ENCODE data around the gene ENHO.
"Not testable (repeated sequence)": the region's sequence is repeated elsewhere in the genome, so short reads cannot be mapped to it uniquely, and the experiment has no call there.

The ENHO gene

DNA sequence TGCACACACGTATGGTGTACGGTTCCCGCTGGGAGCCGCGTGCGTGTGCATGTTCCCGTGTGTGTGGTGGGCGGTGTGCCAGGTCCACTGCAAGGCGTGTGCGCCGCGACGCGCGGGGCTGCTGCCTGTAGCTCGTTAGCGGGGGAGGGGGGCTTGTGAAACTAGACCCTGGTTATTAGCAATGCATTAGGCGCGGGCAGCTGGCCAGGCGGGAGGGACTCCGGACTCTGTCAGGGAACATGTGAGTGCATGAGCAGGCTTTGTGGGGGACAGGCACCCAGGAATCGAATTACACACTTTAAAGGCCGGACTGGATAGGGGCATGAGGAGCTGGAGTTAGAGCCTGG, 32.2 kb upstream of the ENHO start:
- DNase-seq: no peak

DNA sequence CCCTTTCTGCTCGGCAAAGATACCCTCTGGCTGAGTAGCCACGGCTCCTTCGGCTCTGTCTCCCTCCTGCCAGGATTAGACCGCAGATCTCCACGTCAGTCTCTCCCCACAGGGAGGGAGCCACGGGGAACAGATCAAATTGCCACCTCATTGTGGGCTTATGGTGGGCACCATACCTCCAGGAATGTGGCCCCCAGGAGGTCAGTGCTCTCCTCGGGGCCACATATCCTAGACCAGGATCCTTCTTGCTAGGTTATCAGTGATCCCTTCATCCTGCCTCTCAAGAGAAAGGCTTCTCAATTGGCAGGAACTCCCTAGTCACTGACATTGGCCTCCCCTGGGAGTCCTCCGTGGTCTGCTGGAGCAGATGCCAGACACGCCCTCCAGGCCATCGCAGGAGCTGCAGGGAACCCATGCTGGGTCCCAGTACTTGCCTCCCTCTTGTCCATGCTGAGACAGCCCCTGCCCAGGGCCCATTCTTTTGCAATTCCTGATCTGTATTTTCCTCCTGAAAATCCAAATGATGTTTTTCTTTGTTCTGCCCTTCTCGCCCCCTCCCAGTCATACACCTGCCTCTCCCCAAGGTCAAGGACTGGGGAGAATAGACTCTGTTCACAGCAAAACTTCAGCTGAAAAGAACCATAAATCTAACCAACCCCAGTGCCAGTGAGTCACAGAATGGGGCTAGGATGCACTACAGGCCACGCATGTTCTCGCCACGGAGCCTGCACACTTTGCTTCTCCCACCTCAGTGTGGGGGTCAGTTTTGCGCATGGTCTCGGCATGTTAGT, 31.6 kb upstream of the ENHO start:
- DNase-seq: no peak

DNA sequence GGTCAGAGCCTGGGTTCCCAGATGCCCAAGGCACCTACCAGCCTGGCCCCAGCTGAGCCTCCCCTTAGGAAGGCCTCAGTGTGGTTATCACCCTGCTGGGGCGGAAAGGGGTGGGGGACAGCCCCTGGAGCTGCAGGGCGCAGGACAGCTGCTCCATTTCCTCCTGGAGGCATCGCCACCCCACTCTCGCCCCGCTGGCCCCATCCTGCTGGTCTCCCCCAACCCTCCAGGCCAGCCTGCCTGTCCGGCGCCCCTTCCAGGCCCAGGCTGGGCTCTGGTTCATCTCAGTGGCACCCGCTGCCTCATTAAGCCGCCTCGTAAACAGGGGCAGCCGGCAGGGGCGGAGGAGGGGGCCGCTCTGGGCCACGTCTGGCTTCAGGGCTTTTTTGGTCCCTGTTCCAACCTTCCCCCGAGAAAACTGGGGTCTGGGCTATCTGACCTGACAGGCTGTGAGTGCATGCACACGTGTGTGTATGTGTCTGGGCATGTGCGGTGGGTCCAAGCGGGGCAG, 30.8 kb upstream of the ENHO start:
- no peak for DNase-seq

DNA sequence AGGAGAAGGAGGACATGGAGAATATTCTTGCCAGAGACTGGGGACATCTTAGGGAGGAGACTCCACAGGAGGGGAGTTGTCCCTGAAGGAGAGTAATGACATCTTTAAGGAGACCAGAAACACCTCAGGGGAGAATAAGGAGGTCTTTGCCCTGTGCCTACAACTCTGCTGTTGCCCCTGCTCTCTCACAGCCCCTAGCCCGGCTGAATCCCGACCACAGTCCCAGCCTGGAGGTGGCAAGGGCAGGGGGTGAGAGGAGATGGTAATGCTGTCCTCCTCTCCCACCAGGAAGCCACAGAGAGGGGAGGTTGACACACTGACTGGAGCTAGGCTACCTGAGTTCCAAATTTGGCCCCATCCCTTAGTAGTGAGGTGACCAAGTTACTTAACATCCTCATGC, 30.2 kb upstream of the ENHO start:
- DNase-seq: no peak

DNA sequence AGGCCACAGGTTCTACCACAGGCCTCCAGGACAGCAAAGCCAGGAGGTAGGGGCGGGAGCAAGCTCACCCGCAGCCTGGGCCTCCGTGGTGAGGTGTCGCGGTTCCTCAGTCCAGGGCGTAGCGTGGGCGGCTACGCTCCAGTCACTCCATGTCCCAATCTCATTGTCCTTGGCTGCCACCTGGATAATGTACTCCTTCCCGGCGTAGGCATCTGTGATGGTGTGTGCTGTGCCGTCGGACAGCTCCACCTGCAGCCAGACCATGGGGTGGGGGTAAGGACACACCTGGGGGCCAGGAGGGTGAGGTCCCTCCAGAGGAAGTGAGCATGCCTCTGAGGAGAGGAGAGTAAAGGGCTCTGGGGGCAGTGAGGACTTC, 29.8 kb upstream of the ENHO start:
- DNase-seq: no peak

DNA sequence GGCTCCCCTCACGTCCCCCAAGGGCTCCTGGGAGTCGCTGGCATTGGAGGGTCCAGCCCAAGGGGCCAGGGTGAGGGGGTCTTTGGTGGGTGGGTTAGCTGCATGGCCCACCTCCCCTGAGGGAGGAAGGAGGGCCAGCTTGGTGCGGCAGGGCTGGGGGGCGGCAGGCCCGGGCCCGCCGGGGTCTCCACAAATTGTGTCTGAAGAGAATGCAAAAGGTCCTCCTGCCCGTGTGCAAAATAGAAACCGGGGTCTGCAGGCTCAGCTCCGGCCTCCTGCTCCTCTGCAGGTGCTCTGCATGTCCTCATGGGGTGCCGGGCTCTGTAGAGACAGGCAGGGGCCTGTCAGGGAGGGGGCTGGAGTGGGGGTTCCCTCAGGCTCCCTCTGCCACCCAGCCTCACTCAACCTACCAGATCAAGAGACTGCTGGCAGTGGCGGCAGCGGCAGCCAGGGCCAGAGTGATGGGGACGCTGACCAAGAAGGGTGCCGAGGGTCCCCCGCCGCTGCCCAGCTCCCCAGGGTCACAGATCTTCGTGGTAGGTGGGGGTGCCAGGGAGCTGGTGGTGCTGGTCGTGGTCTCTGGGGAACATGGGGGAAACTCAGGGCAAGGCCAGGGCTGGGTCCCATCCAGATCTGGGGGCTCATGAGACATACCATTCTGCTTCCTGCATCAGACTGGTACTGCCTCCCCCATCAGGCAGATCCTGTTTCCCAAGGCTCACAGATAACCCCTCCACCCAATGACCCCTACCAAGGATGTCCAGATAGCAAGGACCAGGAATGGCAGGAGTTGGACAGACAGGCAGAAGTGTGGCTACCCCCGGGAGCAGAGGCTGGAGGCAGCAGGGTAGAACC, 29.2 kb upstream of the ENHO start:
- DNase-seq: no peak

DNA sequence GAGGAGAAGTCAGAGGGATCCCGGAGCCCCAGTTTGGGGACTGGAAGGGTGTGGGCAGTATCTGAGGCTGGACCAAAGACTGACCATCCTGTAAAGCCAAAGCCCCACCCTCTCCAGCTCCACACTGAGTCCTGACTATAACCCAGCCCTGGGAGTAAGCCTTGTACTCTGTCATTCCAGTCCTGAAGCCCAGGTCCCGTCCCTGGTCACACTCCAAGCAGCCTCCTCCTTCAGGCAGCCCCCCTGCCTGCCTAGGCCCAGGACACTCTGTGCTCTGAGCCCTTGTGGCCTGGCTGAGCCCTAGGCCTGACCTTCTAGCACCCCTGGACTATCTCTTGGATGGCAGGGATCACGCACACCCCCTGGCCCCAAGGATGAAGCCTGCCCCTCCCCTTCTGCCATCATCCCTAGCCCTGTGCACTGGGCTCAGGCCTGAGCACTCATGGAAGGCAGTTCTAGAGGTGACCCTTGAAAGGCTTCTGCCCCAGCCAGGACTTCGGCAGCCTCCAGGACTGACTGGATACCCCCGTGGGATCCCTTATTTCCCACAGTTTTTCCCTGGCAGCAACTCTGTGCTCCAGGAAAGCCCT, 28.0 kb upstream of the ENHO start:
- DNase-seq: no peak

DNA sequence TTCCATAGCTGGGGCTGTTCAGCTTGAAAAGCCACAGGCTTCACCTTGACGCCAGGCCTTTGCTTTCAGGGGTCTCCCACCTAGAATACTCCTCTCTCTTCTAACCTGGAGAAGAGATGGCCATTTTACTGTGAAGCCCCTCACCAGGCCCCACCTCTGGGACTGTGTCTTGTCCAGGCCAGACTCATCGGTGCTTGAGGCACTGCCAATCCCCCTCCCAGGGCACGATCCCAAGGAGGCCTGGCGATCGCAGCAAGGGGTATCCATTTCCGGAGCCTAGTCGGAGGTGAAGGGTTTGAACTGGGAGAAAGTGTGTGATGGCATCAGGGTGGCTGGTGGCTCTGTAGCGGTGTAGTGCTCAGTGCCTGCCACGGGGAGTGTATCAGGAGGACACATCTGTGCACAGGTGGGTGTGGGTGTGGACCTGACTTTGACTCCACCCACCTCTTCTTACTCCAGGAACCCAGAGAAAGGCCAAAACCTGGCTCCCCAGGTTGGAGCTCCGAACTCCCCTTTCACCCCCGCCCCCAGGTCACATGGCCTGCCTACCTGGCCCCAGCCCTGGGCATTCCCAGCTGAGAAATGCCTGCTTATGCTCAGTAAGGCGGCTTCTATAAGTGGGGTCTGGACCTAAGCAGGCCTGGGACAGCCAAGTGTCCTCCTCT, 27.4 kb upstream of the ENHO start:
- no peak for DNase-seq

DNA sequence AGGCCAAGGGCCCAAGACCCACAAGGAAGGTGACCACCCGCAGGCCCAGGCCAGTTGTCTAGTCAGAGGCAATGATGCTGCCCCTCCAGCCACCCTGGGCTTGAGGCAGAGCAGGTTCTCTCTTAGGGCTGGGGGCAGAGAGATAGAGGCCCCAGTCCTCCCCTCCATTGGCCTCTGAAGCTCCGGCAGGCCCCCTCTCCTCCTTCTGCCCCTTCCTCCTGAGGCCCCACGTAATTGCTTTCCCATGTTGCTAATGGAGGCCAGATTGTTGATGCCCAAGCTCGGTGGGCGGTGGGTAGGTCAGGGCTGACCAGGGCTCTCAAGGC, 26.6 kb upstream of the ENHO start:
- no peak for DNase-seq

DNA sequence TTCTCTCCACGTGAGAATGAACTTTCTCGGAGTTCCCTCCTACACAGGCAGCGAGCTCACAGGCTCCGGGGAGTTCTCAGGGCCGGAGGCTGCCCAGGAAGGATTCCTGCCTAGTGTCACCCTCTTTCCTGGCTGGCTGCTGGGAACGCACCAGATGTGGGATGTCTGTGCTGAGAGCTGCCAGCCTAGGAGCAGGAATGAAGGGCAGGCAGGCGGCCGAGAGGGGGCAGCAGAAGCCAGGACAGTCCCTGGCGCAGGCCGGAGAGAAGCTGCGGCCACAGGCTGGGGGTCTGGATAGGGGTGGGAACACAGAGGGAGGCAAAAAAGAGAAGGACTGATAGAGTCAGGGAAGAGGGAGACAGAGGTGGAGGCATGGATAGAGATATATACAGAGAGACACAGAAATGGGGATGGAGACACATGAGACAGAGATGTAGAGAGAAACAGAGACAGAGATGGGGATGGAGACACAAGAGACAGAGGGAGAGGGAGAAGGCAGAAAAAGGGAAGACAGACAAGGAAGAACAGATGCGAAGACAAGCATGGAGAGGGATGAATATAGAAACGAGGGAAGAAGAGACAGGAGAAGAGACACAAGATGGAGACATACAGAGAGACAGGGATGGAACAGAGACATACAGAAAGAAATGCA, 25.3 kb upstream of the ENHO start:
- peak in 1 of 2 experiments; percentile 34 for DNase-seq

DNA sequence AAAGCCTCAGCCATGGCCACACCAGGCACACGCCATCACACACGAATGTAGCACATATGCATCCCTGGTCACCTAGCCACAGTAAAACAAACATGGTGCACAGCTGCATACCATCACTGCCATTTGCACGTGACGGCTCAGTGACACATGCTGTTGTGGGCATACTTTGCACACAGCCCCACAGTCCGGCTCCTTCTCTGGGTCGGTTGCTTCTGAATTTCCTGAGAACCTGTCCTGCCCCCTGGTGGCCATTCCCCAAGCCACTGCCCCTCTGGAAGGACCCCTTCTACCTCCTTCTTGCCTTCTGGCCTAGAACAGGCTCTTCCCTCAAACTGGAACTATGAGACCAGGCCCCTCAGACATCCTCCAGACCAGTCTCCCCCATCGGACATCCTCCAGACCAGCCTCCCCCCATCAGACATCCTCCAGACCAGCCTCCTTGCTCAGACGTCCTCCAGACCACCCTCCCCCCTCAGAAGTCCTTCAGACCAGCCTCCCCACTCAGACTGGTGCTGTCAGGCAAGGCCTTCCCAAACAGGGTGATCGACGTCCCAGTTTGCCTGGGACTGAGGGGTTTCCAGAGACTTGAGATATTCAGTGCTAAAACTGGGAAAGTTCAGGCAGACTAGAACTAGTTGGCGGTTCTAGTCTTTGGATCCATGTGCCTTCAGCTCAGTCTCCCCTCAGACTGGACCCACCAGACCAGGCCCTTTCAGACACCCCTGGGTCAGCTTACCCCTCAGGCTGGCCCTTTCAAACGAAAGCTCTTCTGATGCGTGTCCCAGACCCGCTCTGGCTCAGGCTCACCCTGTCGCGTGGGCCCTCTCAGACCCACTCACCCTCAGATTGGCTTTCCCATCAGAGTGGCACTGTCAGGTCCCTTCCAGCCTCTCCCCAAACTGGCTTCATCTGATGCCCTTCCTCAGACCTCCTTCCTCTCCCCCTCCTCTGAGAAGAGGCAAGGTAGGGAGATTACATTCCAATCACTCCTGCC, 24.3 kb upstream of the ENHO start:
- DNase-seq: peak; percentile 29 to 38

DNA sequence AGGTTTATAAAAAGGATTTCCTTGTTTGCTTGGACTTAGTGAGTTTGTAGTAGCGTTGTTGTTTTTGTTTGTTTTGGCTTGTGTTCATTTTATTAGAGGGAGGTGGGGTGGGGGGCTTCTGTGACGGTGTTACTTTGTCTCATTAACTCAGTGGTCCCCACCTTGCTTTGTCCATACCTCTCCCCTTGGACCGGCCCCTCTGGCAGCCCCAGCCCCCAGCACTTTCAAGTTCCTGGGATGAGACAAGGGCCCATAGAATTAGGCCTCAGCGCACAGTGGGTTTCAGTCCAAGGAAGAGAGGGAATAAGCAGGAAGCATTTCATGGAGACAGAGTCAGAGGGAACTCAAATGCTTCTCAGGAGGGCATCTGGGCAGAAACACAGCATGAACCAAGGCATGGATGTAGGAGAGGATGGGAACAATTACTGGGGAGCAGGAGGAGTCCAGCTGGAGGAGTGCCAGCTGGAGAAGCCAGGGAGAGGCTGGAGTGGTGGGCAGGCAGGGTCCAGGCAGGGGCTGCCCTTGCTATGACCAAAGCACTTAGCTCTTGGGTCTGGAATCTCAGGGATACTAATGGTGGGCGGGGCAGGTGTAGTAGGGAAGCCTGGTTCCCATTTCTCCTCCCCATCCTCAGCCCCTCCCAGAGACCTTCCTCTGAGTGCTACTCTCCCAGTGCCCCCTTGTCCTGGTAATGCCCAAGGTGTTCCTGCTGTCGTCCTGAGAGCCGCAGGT, 23.5 kb upstream of the ENHO start:
- no peak for DNase-seq

DNA sequence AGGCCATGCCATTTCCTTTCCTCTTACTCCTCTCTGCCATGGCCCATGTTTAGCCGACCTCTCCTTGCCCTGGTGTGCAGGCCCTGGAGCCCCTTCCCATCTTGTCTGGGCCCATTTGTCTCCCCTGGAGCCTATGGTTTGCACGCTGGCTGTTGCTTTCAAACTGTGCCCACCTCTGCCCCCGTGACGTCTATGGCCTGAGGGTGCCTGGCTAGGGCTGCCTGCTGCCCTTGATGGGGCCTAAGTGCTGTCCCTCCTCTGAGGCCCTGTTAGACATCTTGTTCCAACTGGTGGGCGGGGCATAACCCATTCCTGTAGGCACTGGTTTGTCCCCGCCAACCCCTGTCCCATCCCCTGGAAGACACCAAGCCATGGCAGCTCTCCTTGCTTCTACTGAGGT, 22.7 kb upstream of the ENHO start:
- DNase-seq: no peak

DNA sequence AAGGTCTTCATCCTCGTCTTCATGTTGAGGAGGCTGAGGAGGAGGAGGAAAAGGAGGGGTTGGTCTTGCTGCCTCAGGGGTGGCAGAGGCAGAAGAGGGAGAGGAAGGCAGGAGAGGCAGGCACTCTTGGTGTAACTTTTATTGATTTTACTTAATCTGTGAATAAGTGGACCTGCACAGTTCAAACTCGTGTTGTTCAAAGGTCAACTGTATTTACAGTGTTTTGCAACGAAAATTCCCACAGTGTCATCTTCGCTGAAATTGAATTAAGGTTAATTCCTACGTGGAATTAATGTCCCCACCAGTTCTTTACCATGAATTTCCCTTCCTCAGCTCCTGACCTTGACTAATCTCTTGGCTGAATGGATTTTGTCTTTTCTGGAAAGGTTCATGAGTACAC, 21.2 kb upstream of the ENHO start:
- no peak for DNase-seq

DNA sequence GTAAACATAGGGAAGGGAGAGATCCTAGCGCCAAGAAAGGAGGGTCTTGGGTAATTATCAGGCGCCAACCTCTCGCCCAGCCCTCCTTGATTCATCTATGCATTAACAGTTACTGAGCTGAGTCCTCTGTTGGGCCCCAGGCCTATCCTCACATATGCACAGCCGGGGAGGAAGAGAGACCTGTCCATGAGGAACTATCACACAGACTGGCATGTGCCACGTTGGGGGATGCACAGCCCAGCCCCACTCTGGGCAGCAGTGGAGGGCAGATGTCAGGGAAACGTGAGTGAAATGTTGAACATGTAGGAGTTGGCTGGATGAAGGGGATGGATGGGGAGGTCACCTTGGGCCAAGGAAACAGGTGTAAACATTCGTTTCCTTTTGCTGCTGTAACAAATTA, 18.8 kb upstream of the ENHO start:
- no peak for DNase-seq

DNA sequence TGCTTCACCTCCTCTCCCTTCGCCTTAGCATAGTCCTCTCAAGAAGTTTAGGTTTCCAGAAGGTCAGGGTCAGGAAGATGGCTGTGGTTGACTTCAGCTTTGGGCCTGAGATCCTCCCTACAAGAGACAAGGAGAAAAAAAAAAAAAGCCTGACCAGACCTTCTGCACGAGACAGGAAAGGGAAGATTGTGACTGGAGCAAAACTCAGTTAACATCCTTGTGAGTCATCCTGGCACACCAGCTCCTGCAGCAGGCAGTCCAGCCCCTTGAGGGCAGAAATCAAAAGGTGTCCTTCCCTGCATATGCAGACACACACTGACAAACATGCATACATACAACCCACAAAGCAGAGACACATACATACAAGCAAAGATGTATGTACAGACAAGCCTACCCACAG, 18.0 kb upstream of the ENHO start:
- no peak for DNase-seq

DNA sequence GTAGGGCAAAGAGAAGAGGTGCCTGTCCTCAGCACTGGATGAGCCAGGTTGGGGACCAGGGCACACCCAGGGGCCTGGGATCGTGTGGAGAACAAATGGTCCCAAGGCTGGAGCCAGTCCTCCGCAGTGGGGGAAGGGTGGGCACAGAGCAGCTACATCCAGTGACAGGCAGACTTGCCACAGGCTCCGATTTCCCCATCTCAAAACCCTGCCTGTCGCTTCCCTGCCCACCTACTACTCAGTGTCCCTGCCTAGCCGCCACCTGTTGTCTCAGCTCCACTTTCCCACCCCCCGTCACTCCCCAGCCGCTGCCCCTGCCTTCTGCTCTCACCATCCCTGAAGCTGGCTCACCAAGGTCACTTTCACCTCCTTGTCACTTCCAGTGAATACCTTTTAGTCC, 13.9 kb upstream of the ENHO start:
- no peak for DNase-seq

DNA sequence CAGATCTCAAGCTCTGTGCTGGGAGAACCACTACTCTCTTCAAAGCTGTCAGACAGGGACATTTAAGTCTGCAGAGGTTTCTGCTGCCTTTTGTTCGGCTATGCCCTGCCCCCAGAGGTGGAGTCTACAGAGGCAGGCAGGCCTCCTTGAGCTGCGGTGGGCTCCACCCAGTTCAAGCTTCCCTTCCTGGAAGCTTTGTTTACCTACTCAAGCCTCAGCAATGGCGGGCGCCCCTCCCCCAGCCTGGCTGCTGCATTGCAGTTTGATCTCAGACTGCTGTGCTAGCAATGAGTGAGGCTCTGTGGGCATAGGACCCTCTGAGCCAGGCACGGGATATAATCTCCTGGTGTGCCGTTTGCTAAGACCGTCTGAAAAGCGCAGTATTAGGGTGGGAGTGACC, 9.3 kb upstream of the ENHO start:
- DNase-seq: not testable (repeated sequence)

DNA sequence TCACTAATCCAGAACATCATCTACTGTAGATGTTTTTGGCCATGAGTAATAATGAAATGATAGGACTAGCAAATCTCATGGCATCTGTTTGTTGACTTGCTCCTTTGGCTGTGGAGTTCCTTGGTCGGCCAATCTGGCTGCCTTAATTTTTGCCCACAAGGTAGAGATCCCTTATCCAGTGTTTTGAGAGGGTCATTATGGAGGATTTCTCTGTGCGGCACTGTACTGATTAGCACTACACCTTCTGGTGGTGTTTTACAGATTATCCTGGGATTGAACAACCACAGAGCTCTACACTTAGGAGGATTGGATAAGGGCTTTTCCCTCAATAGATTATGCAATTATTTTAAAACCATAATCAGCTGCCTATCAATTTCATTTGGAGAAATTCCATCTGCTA, 3.2 kb upstream of the ENHO start:
- DNase-seq: no peak

DNA sequence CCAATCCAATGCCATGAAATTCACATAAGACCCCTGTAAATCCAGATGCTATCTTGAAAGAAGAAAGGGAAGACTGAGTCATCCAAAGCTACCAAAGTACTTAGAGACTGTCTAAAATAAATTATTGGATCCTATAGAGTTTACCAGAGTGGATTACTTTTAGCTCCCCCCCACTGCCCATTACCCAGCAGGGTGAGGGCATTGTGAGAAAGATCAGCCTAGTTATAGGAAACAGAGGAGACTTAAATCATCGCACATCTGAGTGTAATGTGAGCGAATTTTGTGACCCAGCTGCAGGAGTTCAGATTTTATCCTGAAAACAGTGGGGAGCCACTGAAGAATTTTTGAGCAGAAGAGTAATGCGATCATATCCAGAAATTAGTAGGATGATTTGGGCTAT, 1.6 kb upstream of the ENHO start:
- no peak for DNase-seq
